Measurements from ENCODE around the gene KRT35. TPM values are rescaled to one million over a fixed set of nuclear protein-coding genes. Genes with fewer than 3 reads are reported as not detected.

Gene KRT35
- total and polyA plus RNA-seq, 2 experiments from 2014 or later = not detected

DNA sequence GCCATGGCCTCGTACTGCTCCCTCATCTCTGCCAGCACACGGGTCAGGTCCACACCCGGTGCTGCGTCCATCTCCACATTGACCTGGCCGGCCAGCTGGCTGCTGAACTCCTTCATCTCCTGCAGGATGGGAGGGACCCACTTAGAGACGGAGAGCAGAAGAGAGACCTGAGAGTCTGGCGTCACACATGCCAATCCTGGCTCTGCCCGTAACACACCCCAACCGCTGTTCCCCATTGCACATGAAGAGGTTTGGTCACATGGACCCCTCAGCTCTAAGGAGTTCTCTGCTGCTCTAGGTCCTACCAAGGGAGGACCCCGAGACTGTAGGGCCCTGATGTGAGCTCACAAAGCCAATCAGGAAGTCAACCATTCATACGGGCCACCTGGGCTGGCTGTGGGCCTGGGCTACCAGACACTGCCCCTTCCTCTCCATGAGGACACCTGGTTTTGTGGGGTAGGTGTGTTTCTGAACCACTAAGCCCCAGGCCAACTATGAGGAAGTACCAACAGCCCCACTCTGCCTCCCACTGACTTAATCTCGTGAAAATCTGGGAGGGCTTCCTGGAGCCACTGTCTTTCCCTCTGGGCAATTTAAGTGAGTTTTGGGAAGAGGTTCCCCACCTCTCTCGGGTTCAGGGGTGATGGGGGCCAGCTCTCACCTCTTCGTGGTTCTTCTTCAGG lies 35.3 kb upstream of the KRT35 start:
- Histone ChIP-seq H3K9ac (no peak overlapping the region), H3K79me2 (ENCODE audit: insufficient read depth) (no peaks in the 10 kb centered on the region), H3F3A (ENCODE audit: insufficient read depth) (no peaks in the 10 kb centered on the region), H3K9me2 (ENCODE audit: insufficient read depth) (no peaks in the 10 kb centered on the region), H3K27ac (no peak overlapping the region), H3K27me3 (replicated peaks; ENCODE audit: insufficient read depth) (no peaks in the 10 kb centered on the region), H4K20me1 (ENCODE audit: insufficient read depth) (no peaks in the 10 kb centered on the region), H3K4me2 (ENCODE audit: unreplicated experiment) (no peak overlapping the region), H3K9me3 (ENCODE audit: low read depth) (no peaks in the 10 kb centered on the region), H3K4me1 (ENCODE audit: insufficient read depth) (peaks cover 4% of the 10 kb centered on the region), H3K36me3 (ENCODE audit: low read depth) (no peaks in the 10 kb centered on the region), H2AFZ (no peak overlapping the region), H3K4me3 (no peak overlapping the region)
- no peak for DNase-seq
- TF ChIP-seq EZH2phosphoT487 (IDR thresholded peaks at IDR 0.05; ENCODE audit: insufficient read depth, low read depth) (no peak), EZH2 (IDR thresholded peaks at IDR 0.05; ENCODE audit: insufficient read depth, poor library complexity, severe bottlenecking) (no peak)
- 88% methylated on average over 14 of the region's 14 CpGs for WGBS, 2 experiments (ENCODE audit: low coverage in 1 of 2, low lambda C conversion rate in 2 of 2, missing lambda C conversion rate in 2 of 2)
- in situ Hi-C loops (cut with MboI) = no loop called here

DNA sequence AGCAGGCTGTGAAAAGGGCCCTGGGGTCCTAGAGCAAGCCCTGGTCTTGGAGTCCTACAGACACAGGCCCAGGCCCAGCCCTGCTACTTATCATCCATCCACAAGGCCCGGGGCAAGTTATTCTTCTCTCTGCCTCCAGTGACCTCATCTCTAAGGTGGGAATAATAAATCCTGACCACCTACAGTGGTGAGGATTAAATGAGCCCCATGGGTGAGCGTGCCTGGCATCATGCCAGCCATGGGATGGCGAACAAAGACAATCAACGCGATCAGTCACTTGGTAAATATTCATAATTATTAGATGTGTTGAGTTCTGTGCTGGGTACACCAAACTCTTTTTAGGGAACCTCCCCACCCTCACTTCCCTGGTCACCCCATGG lies 32.2 kb upstream of the KRT35 start:
- H3K27me3 ChIP-seq (replicated peaks; ENCODE audit: insufficient read depth) = no peaks in the 10 kb centered on the region
- in situ Hi-C loops (cut with MboI) = no loop called here
- H3F3A ChIP-seq (ENCODE audit: insufficient read depth) = no peaks in the 10 kb centered on the region
- no peak overlapping the region for H3K27ac ChIP-seq
- TF ChIP-seq EZH2phosphoT487 (IDR thresholded peaks at IDR 0.05; ENCODE audit: insufficient read depth, low read depth) = no peak
- no peak for TF ChIP-seq EZH2 (IDR thresholded peaks at IDR 0.05; ENCODE audit: insufficient read depth, poor library complexity, severe bottlenecking)
- H3K79me2 ChIP-seq (ENCODE audit: insufficient read depth) = no peaks in the 10 kb centered on the region
- no peaks in the 10 kb centered on the region for H3K4me1 ChIP-seq (ENCODE audit: insufficient read depth)
- H4K20me1 ChIP-seq (ENCODE audit: insufficient read depth) = no peaks in the 10 kb centered on the region
- no peak overlapping the region for H3K4me3 ChIP-seq
- H3K9ac ChIP-seq = no peak overlapping the region
- H2AFZ ChIP-seq = no peak overlapping the region
- H3K9me2 ChIP-seq (ENCODE audit: insufficient read depth) = no peaks in the 10 kb centered on the region
- H3K36me3 ChIP-seq (ENCODE audit: low read depth) = no peaks in the 10 kb centered on the region
- no peak for DNase-seq
- H3K9me3 ChIP-seq (ENCODE audit: low read depth) = no peaks in the 10 kb centered on the region
- no peak overlapping the region for H3K4me2 ChIP-seq (ENCODE audit: unreplicated experiment)
- 65 to 81% methylated on average over 5 of the region's 5 CpGs for WGBS, 2 experiments (ENCODE audit: low coverage in 1 of 2, low lambda C conversion rate in 2 of 2, missing lambda C conversion rate in 2 of 2)

DNA sequence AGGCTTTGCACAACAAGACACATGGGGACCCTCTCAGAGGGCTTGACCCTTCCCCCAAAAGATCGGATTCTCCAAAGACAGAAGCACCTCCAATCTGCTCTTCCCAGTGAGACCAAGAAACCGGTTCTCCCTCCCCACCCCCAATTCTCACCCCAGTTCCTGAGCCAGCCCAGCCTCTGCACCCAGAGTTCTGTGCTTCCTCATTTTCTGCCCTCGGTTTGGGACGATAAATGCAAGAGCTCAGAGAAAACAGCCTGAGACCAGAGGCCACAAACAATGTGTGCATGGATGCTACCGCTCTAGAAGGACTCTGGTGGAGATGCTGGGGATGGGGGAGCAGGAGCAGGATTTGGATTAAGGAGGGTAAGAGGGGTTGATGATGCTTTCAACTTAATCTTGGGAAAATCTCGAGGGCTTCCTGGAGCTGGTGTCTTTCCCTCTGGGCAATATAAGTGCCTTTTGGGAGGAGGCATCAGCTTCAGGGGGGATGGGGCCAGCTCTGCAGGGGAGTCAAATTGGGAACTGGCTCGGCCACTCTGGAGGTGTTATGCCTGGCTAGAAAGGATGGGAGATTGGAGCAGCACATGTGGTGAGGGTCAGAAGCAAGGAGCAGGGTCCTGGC lies 31.7 kb upstream of the KRT35 start:
- no peaks in the 10 kb centered on the region for H3F3A ChIP-seq (ENCODE audit: insufficient read depth)
- in situ Hi-C loops (cut with MboI) = no loop called here
- H3K79me2 ChIP-seq (ENCODE audit: insufficient read depth) = no peaks in the 10 kb centered on the region
- H3K4me3 ChIP-seq = no peak overlapping the region
- no peak for DNase-seq
- no peaks in the 10 kb centered on the region for H3K9me2 ChIP-seq (ENCODE audit: insufficient read depth)
- H3K4me1 ChIP-seq (ENCODE audit: insufficient read depth) = no peaks in the 10 kb centered on the region
- H3K4me2 ChIP-seq (ENCODE audit: unreplicated experiment) = no peak overlapping the region
- no peak overlapping the region for H2AFZ ChIP-seq
- no peaks in the 10 kb centered on the region for H3K27me3 ChIP-seq (replicated peaks; ENCODE audit: insufficient read depth)
- H3K9ac ChIP-seq = no peak overlapping the region
- no peak overlapping the region for H3K27ac ChIP-seq
- H4K20me1 ChIP-seq (ENCODE audit: insufficient read depth) = no peaks in the 10 kb centered on the region
- no peak for TF ChIP-seq EZH2phosphoT487 (IDR thresholded peaks at IDR 0.05; ENCODE audit: insufficient read depth, low read depth)
- TF ChIP-seq EZH2 (IDR thresholded peaks at IDR 0.05; ENCODE audit: insufficient read depth, poor library complexity, severe bottlenecking) = no peak
- no peaks in the 10 kb centered on the region for H3K36me3 ChIP-seq (ENCODE audit: low read depth)
- WGBS, 2 experiments (ENCODE audit: low coverage in 1 of 2, low lambda C conversion rate in 2 of 2, missing lambda C conversion rate in 2 of 2) = 64 to 67% methylated on average over 7 of the region's 7 CpGs
- H3K9me3 ChIP-seq (ENCODE audit: low read depth) = no peaks in the 10 kb centered on the region

DNA sequence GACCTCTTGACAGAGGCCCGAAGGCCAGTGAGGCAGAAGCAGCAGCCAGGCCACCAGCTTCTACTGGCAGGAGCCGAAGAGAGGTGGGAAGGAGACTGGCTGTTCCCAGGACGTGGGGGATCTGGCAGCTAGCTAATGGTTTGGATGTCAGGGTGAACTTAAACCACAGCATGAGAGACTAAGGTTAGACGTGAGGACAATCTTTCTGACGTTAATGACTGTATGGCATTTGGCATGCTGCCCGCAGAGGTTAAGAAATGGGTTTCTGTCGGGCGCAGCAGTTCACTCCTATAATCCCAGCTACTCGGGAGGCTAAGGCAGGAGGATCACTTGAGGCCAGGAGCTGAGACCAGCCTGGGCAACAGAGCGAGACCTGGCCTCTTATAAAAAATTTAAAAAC lies 30.8 kb upstream of the KRT35 start:
- DNase-seq = no peak
- no peaks in the 10 kb centered on the region for H3K27me3 ChIP-seq (replicated peaks; ENCODE audit: insufficient read depth)
- H3K9ac ChIP-seq = no peak overlapping the region
- H3K4me1 ChIP-seq (ENCODE audit: insufficient read depth) = no peaks in the 10 kb centered on the region
- no peaks in the 10 kb centered on the region for H3K36me3 ChIP-seq (ENCODE audit: low read depth)
- in situ Hi-C loops (cut with MboI) = no loop called here
- H3K4me2 ChIP-seq (ENCODE audit: unreplicated experiment) = no peak overlapping the region
- WGBS, 2 experiments (ENCODE audit: low coverage in 1 of 2, low lambda C conversion rate in 2 of 2, missing lambda C conversion rate in 2 of 2) = 80 to 86% methylated on average over 10 of the region's 10 CpGs
- no peaks in the 10 kb centered on the region for H3K79me2 ChIP-seq (ENCODE audit: insufficient read depth)
- no peaks in the 10 kb centered on the region for H3K9me3 ChIP-seq (ENCODE audit: low read depth)
- H3K4me3 ChIP-seq = no peak overlapping the region
- H4K20me1 ChIP-seq (ENCODE audit: insufficient read depth) = no peaks in the 10 kb centered on the region
- no peak overlapping the region for H3K27ac ChIP-seq
- TF ChIP-seq EZH2 (IDR thresholded peaks at IDR 0.05; ENCODE audit: insufficient read depth, poor library complexity, severe bottlenecking) (no peak), EZH2phosphoT487 (IDR thresholded peaks at IDR 0.05; ENCODE audit: insufficient read depth, low read depth) (no peak)
- no peaks in the 10 kb centered on the region for H3K9me2 ChIP-seq (ENCODE audit: insufficient read depth)
- H2AFZ ChIP-seq = no peak overlapping the region
- H3F3A ChIP-seq (ENCODE audit: insufficient read depth) = no peaks in the 10 kb centered on the region
